ENCODE data around the gene PLEKHG5.
"Not testable (repeated sequence)": the region's sequence is repeated elsewhere in the genome, so short reads cannot be mapped to it uniquely, and the experiment has no call there.

Gene PLEKHG5

GRCh38 chr1:6447818-6448748 lies 43.4 kb downstream of the PLEKHG5 start:
- DNase-seq (ENCODE audit: low read depth in 2 of 3, low spot score in 2 of 3), result no peak

GRCh38 chr1:6447016-6447817 lies 44.2 kb downstream of the PLEKHG5 start:
- DNase-seq (ENCODE audit: low read depth in 2 of 3, low spot score in 2 of 3), result no peak

GRCh38 chr1:6446665-6447015 lies 44.8 kb downstream of the PLEKHG5 start:
- DNase-seq (ENCODE audit: low read depth in 2 of 3, low spot score in 2 of 3), result no peak

GRCh38 chr1:6445929-6446328 lies 45.5 kb downstream of the PLEKHG5 start:
- DNase-seq (ENCODE audit: low read depth in 2 of 3, low spot score in 2 of 3), result not testable (repeated sequence)

- no peak for DNase-seq (ENCODE audit: low read depth in 2 of 3, low spot score in 2 of 3)
Observed at GRCh38 chr1:6445062-6445763, 46.3 kb downstream of the PLEKHG5 start.

- no peak for DNase-seq (ENCODE audit: low read depth in 2 of 3, low spot score in 2 of 3)
Observed at GRCh38 chr1:6444377-6444776, 47.1 kb downstream of the PLEKHG5 start.

GRCh38 chr1:6443339-6444115 lies 47.9 kb downstream of the PLEKHG5 start:
- DNase-seq (ENCODE audit: low read depth in 2 of 3, low spot score in 2 of 3), result no peak

GRCh38 chr1:6441586-6441985 lies 49.9 kb downstream of the PLEKHG5 start:
- no peak for DNase-seq (ENCODE audit: low read depth in 2 of 3, low spot score in 2 of 3)

- peak in 1 of 3 experiments; percentile 45 for DNase-seq (ENCODE audit: low read depth in 2 of 3, low spot score in 2 of 3)
Observed at GRCh38 chr1:6440198-6441126, 51.0 kb downstream of the PLEKHG5 start.

- DNase-seq (ENCODE audit: low read depth in 2 of 3, low spot score in 2 of 3), result no peak
Observed at GRCh38 chr1:6438047-6438525, 53.4 kb downstream of the PLEKHG5 start.

GRCh38 chr1:6437012-6437700 lies 54.3 kb downstream of the PLEKHG5 start:
- DNase-seq (ENCODE audit: low read depth in 2 of 3, low spot score in 2 of 3), result not testable (repeated sequence)

- DNase-seq (ENCODE audit: low read depth in 2 of 3, low spot score in 2 of 3), result not testable (repeated sequence)
Observed at GRCh38 chr1:6436277-6436676, 55.2 kb downstream of the PLEKHG5 start.

GRCh38 chr1:6435547-6435946 lies 55.9 kb downstream of the PLEKHG5 start:
- DNase-seq (ENCODE audit: low read depth in 2 of 3, low spot score in 2 of 3), result no peak

GRCh38 chr1:6435129-6435528 lies 56.3 kb downstream of the PLEKHG5 start:
- DNase-seq (ENCODE audit: low read depth in 2 of 3, low spot score in 2 of 3), result no peak

- no peak for DNase-seq (ENCODE audit: low read depth in 2 of 3, low spot score in 2 of 3)
Observed at GRCh38 chr1:6434186-6434585, 57.3 kb downstream of the PLEKHG5 start.

- DNase-seq (ENCODE audit: low read depth in 2 of 3, low spot score in 2 of 3), result not testable (repeated sequence)
Observed at GRCh38 chr1:6431645-6432579, 59.6 kb downstream of the PLEKHG5 start.

- not testable (repeated sequence) for DNase-seq (ENCODE audit: low read depth in 2 of 3, low spot score in 2 of 3)
Observed at GRCh38 chr1:6429660-6430411, 61.6 kb downstream of the PLEKHG5 start.
